Measurements from ENCODE around the gene PTPRK.

Gene PTPRK

GRCh38 chr6:127968394-127968793 is 552.0 kb downstream of the PTPRK start:
- no peak for DNase-seq
- H2BK5ac ChIP-seq (ENCODE audit: low read depth, low read length, poor library complexity, severe bottlenecking), result no peak overlapping the region
- no peak overlapping the region for H3K27ac ChIP-seq (ENCODE audit: low read length, poor library complexity, severe bottlenecking)
- no peak overlapping the region for H4K8ac ChIP-seq (ENCODE audit: low read length)
- H2BK12ac ChIP-seq (ENCODE audit: low read length in 2 of 2), result no peak overlapping the region
- H3K4me1 ChIP-seq (ENCODE audit: control insufficient read depth, insufficient read depth, low read depth, low read length), result no peaks in the 10 kb centered on the region
- no peak overlapping the region for H3K4me3 ChIP-seq (ENCODE audit: insufficient read depth in 1 of 2, low read depth in 1 of 2, low read length in 2 of 2)
- no peak overlapping the region for H2AFZ ChIP-seq (ENCODE audit: low read depth, low read length)
- no peak overlapping the region for H4K91ac ChIP-seq (ENCODE audit: low read length)
- H3K9me3 ChIP-seq (ENCODE audit: control insufficient read depth, low read length), result no peaks in the 10 kb centered on the region
- no peaks in the 10 kb centered on the region for H3K79me1 ChIP-seq (replicated peaks; ENCODE audit: low read length, poor library complexity, severe bottlenecking)
- no peak overlapping the region for H3K14ac ChIP-seq (ENCODE audit: low read length in 2 of 2)
- H3K36me3 ChIP-seq (ENCODE audit: control insufficient read depth in 1 of 2, insufficient read depth in 2 of 2, low read depth in 1 of 2, low read length in 2 of 2), result peaks cover 3 to 22% of the 10 kb centered on the region in 2 experiments
- no peaks in the 10 kb centered on the region for H3K27me3 ChIP-seq (ENCODE audit: control insufficient read depth in 1 of 2, insufficient read depth in 1 of 2, low read length in 2 of 2)
- no peak overlapping the region for H3K4me2 ChIP-seq (ENCODE audit: low read length, poor library complexity, severe bottlenecking)
- H3K18ac ChIP-seq (ENCODE audit: low read depth in 1 of 2, low read length in 2 of 2), result no peak overlapping the region
- no CpG with 5 or more reads among the region's 1 CpG for WGBS
- no peak overlapping the region for H2BK15ac ChIP-seq (ENCODE audit: low read depth, poor library complexity, severe bottlenecking)
- no peak overlapping the region for H3K9ac ChIP-seq (ENCODE audit: low read length)
- H3K4ac ChIP-seq (ENCODE audit: low read depth in 1 of 2, low read length in 2 of 2), result no peak overlapping the region
- H3K23ac ChIP-seq (ENCODE audit: low read length in 2 of 2), result no peak overlapping the region
- no peak overlapping the region for H2BK120ac ChIP-seq (ENCODE audit: low read depth, low read length)
- no peak overlapping the region for H2AK5ac ChIP-seq (ENCODE audit: low read length, severe bottlenecking)

GRCh38 chr6:127967708-127968107 is 552.7 kb downstream of the PTPRK start:
- DNase-seq, result no peak
- H4K91ac ChIP-seq (ENCODE audit: low read length), result no peak overlapping the region
- H2BK12ac ChIP-seq (ENCODE audit: low read length in 2 of 2), result no peak overlapping the region
- no peak overlapping the region for H3K4me2 ChIP-seq (ENCODE audit: low read length, poor library complexity, severe bottlenecking)
- no peak overlapping the region for H3K27ac ChIP-seq (ENCODE audit: low read length, poor library complexity, severe bottlenecking)
- H2AK5ac ChIP-seq (ENCODE audit: low read length, severe bottlenecking), result no peak overlapping the region
- H4K8ac ChIP-seq (ENCODE audit: low read length), result no peak overlapping the region
- no peaks in the 10 kb centered on the region for H3K79me1 ChIP-seq (replicated peaks; ENCODE audit: low read length, poor library complexity, severe bottlenecking)
- H3K18ac ChIP-seq (ENCODE audit: low read depth in 1 of 2, low read length in 2 of 2), result peak overlapping the region in 1 of 2 experiments; percentile 12
- H2BK5ac ChIP-seq (ENCODE audit: low read depth, low read length, poor library complexity, severe bottlenecking), result no peak overlapping the region
- H3K4ac ChIP-seq (ENCODE audit: low read depth in 1 of 2, low read length in 2 of 2), result peak overlapping the region in 1 of 2 experiments; percentile 41
- no peak overlapping the region for H3K23ac ChIP-seq (ENCODE audit: low read length in 2 of 2)
- no peak overlapping the region for H3K14ac ChIP-seq (ENCODE audit: low read length in 2 of 2)
- no peak overlapping the region for H3K9ac ChIP-seq (ENCODE audit: low read length)
- no CpG with 5 or more reads among the region's 3 CpGs for WGBS
- H3K27me3 ChIP-seq (ENCODE audit: control insufficient read depth in 1 of 2, insufficient read depth in 1 of 2, low read length in 2 of 2), result no peaks in the 10 kb centered on the region
- peaks cover 3 to 16% of the 10 kb centered on the region in 2 experiments for H3K36me3 ChIP-seq (ENCODE audit: control insufficient read depth in 1 of 2, insufficient read depth in 2 of 2, low read depth in 1 of 2, low read length in 2 of 2)
- H2BK15ac ChIP-seq (ENCODE audit: low read depth, poor library complexity, severe bottlenecking), result peak overlapping the region; percentile 60
- no peak overlapping the region for H3K4me3 ChIP-seq (ENCODE audit: insufficient read depth in 1 of 2, low read depth in 1 of 2, low read length in 2 of 2)
- no peak overlapping the region for H2BK120ac ChIP-seq (ENCODE audit: low read depth, low read length)
- no peaks in the 10 kb centered on the region for H3K9me3 ChIP-seq (ENCODE audit: control insufficient read depth, low read length)
- H2AFZ ChIP-seq (ENCODE audit: low read depth, low read length), result no peak overlapping the region
- no peaks in the 10 kb centered on the region for H3K4me1 ChIP-seq (ENCODE audit: control insufficient read depth, insufficient read depth, low read depth, low read length)

- Histone ChIP-seq H2BK5ac (ENCODE audit: low read depth, low read length, poor library complexity, severe bottlenecking) (no peak overlapping the region), H3K18ac (ENCODE audit: low read depth in 1 of 2, low read length in 2 of 2) (no peak overlapping the region), H2BK120ac (ENCODE audit: low read depth, low read length) (no peak overlapping the region), H4K8ac (ENCODE audit: low read length) (no peak overlapping the region), H3K9ac (ENCODE audit: low read length) (no peak overlapping the region), H2AK5ac (ENCODE audit: low read length, severe bottlenecking) (no peak overlapping the region), H4K91ac (ENCODE audit: low read length) (no peak overlapping the region), H3K23ac (ENCODE audit: low read length in 2 of 2) (no peak overlapping the region), H3K4me1 (ENCODE audit: control insufficient read depth, insufficient read depth, low read depth, low read length) (no peaks in the 10 kb centered on the region), H3K27me3 (ENCODE audit: control insufficient read depth in 1 of 2, insufficient read depth in 1 of 2, low read length in 2 of 2) (no peaks in the 10 kb centered on the region), H3K4me2 (ENCODE audit: low read length, poor library complexity, severe bottlenecking) (no peak overlapping the region), H2BK15ac (ENCODE audit: low read depth, poor library complexity, severe bottlenecking) (no peak overlapping the region), H3K4me3 (ENCODE audit: insufficient read depth in 1 of 2, low read depth in 1 of 2, low read length in 2 of 2) (no peak overlapping the region), H3K4ac (ENCODE audit: low read depth in 1 of 2, low read length in 2 of 2) (no peak overlapping the region), H2AFZ (ENCODE audit: low read depth, low read length) (no peak overlapping the region), H3K14ac (ENCODE audit: low read length in 2 of 2) (no peak overlapping the region), H2BK12ac (ENCODE audit: low read length in 2 of 2) (no peak overlapping the region), H3K27ac (ENCODE audit: low read length, poor library complexity, severe bottlenecking) (no peak overlapping the region), H3K79me1 (replicated peaks; ENCODE audit: low read length, poor library complexity, severe bottlenecking) (no peaks in the 10 kb centered on the region), H3K36me3 (ENCODE audit: control insufficient read depth in 1 of 2, insufficient read depth in 2 of 2, low read depth in 1 of 2, low read length in 2 of 2) (peaks cover 3 to 7% of the 10 kb centered on the region in 2 experiments), H3K9me3 (ENCODE audit: control insufficient read depth, low read length) (no peaks in the 10 kb centered on the region)
- DNase-seq, result peak; percentile 65
- 33% methylated on average over 1 of the region's 1 CpG for WGBS
Observed at GRCh38 chr6:127966616-127967015, 553.8 kb downstream of the PTPRK start.

- Histone ChIP-seq H3K18ac (ENCODE audit: low read depth in 1 of 2, low read length in 2 of 2) (no peak overlapping the region), H2BK15ac (ENCODE audit: low read depth, poor library complexity, severe bottlenecking) (no peak overlapping the region)
Observed at GRCh38 chr6:127963495-127963894, 556.9 kb downstream of the PTPRK start.

More at GRCh38 chr6:127963495-127963894, 556.9 kb downstream of the PTPRK start:
- Histone ChIP-seq H3K36me3 (ENCODE audit: control insufficient read depth in 1 of 2, insufficient read depth in 2 of 2, low read depth in 1 of 2, low read length in 2 of 2) (peaks cover 0 to 3% of the 10 kb centered on the region in 2 experiments), H3K23ac (ENCODE audit: low read length in 2 of 2) (no peak overlapping the region), H3K14ac (ENCODE audit: low read length in 2 of 2) (no peak overlapping the region), H3K79me1 (replicated peaks; ENCODE audit: low read length, poor library complexity, severe bottlenecking) (no peaks in the 10 kb centered on the region), H3K4me2 (ENCODE audit: low read length, poor library complexity, severe bottlenecking) (no peak overlapping the region), H4K8ac (ENCODE audit: low read length) (no peak overlapping the region), H3K4ac (ENCODE audit: low read depth in 1 of 2, low read length in 2 of 2) (no peak overlapping the region), H3K27ac (ENCODE audit: low read length, poor library complexity, severe bottlenecking) (no peak overlapping the region), H4K91ac (ENCODE audit: low read length) (no peak overlapping the region), H2AK5ac (ENCODE audit: low read length, severe bottlenecking) (no peak overlapping the region), H3K9ac (ENCODE audit: low read length) (no peak overlapping the region), H2BK12ac (ENCODE audit: low read length in 2 of 2) (no peak overlapping the region), H3K4me3 (ENCODE audit: insufficient read depth in 1 of 2, low read depth in 1 of 2, low read length in 2 of 2) (no peak overlapping the region), H3K9me3 (ENCODE audit: control insufficient read depth, low read length) (no peaks in the 10 kb centered on the region), H2AFZ (ENCODE audit: low read depth, low read length) (no peak overlapping the region), H2BK5ac (ENCODE audit: low read depth, low read length, poor library complexity, severe bottlenecking) (no peak overlapping the region), H2BK120ac (ENCODE audit: low read depth, low read length) (no peak overlapping the region), H3K27me3 (ENCODE audit: control insufficient read depth in 1 of 2, insufficient read depth in 1 of 2, low read length in 2 of 2) (no peaks in the 10 kb centered on the region), H3K4me1 (ENCODE audit: control insufficient read depth, insufficient read depth, low read depth, low read length) (no peaks in the 10 kb centered on the region)
- DNase-seq, result no peak
- WGBS, result 100% methylated on average over 1 of the region's 4 CpGs
